GM19240 (cell line): ENCODE measurements around the gene CNTFR.

Experiments used
- DNase-seq: peaks from one replicate; pipeline ENCODE4 v3.0.0; 2011; ENCODE audit warnings: low spot score; ENCODE audit not compliant: insufficient read length

CNTFR gene

DNA sequence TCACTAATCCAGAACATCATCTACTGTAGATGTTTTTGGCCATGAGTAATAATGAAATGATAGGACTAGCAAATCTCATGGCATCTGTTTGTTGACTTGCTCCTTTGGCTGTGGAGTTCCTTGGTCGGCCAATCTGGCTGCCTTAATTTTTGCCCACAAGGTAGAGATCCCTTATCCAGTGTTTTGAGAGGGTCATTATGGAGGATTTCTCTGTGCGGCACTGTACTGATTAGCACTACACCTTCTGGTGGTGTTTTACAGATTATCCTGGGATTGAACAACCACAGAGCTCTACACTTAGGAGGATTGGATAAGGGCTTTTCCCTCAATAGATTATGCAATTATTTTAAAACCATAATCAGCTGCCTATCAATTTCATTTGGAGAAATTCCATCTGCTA lies 63.5 kb downstream of the CNTFR start:
- no peak for DNase-seq

DNA sequence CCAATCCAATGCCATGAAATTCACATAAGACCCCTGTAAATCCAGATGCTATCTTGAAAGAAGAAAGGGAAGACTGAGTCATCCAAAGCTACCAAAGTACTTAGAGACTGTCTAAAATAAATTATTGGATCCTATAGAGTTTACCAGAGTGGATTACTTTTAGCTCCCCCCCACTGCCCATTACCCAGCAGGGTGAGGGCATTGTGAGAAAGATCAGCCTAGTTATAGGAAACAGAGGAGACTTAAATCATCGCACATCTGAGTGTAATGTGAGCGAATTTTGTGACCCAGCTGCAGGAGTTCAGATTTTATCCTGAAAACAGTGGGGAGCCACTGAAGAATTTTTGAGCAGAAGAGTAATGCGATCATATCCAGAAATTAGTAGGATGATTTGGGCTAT lies 65.2 kb downstream of the CNTFR start:
- no peak for DNase-seq

DNA sequence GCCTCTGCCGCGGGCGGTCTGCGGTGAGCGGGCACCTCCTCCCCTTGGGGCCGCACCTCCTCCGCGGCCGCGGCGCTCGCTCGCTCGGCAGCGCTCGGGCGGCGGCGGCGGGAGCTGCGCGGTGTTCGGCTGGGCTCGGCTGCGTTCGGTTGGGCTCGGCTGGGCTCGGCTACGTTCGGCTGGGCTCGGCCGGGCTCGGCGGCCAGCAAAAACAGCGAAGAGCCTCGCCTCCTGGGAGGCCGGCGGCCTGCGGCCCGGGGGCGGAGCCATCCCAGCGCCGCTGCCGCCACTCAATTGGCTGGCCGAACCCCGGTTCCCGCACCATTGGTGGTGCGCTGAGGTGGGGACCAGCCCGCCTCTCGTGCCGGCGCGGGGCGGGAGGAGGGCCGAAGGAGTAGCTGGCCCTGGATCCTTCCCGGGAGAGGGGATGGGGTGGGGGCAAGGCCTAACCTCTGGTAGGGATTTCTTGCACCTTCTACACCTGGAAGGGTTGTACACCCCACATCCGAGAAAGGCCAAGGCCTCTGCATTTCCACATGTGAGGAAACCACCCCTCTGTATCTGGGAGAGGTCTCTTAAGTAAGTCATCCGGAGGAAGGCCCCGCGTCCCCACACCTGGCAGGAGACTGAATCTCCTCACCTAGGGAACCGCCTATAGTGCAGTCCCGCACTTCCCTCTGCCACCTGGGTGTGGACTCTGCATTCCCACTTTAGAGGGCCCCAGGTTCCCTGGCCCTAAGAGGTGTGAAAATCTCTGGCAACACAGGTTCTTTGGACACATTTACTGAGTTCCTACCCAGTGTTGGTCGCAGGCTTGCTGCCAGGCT lies 66.3 kb downstream of the CNTFR start, which contains the start of gene ENHO:
ENHO (minus strand) TSS at position 20 of the 827 bp plus-strand sequence. CDS start 1,295 bp downstream, outside the sequence.
- DNase-seq, result peak; percentile 67

DNA sequence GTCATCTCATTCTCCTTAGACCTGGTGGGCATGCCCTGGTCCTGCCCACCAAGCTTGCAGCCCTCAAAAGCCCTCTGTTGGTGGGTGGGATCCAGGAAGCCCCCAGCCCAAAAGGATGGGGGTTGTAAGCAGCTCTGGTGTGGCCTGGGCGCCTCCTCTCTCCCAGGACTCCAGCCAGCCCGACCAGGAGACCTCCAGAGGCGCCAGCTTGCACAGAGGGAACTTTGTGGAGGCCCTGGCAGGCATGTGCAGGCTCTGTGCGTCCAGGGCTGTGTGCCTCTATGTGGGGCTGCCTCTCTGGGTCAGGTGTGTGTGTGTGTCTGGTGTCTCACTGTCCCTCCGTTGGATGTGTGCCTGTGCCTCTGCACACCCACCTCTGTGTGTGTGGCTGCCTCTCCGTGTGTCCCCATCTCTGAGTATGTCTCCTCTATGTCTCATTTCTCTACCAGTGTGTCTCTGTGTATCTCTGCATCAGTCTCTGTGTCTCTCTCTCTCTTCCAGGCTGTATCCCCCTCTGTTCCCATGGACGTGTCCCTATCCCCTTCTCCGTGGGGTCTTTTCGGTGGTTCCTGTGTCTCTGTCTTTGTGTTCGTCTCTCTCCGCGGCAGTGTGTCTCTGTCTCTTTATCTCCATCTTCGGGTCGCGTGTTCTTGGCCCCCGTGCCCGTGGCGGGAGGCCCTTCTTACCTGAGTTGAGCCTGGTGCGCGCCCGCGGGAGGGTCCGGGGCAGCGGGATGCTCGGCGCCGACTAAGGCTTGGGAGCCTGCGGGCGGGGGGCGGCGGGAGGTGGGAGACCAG lies 67.2 kb downstream of the CNTFR start:
- DNase-seq, result no peak

DNA sequence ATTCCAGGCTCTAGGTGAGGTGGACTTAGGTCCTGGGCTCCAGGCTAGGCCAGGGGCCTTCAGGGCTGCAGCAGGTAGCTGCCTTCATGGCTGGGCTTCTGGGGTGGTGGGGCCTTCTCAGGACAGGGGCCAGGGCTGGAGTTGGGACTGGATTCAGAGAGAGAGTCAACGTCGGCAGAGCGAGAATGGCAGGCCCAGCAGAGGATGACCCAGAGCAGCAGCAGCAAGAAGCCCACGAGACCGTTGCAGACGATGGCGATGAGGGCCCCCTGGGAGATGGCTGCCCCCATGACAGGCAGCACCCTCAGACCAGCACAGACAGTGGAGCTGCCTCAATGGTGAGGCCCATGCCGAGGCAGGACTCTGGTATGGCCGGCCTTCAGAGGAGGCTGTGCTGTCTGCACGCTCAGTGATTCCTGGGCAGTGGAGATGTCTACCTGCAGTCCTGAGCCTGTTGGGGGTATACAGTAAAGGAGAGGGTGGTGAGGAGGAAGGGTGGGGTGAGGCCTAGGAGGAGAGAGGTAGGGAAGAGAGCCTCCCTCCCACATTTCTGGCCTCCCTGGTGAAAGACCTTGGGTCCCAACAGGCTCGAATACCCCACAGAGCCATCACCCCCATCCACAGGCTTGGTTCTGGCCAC lies 68.0 kb downstream of the CNTFR start:
- no peak for DNase-seq

DNA sequence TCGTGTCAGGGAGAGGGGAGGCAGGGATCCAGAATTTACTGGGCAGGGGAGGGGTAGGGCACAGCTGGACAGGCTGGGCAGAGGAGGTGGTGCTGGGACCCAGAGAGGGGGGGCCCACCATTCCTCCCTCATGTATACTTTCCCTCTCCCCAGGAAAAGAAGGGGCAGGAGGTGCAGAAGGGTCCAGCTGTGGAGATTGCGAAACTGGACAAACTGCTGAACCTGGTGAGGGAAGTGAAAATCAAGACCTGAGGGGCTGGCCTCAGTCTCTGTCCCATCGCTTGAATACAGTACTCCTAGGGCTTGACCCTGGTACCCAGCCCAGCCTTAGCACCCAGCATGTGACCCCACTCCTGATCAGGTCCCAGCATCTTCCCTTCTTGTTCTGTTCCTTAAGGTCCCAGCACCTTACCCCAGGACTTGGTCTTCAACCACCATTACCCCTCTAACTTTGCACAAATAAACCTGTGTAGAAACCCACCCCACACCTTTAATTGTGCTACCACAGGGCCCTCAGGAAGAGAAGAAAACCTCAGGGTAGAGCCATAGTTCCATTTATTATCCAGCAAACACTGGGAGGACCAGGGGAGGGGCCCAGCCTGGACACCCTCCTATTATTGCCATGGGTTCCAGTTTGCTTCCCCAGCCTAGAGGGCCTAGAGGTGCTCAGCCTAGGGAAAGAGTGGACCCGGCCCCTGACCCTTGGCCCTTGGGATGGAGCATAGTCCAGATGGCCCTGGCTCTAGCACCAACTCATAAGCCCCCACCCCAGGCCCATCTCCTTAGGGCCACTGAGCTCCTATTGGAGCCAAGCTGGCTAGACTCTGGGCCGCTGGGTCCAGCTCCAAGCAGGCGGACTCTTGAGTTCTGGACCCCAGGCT lies 68.8 kb downstream of the CNTFR start:
- no peak for DNase-seq

DNA sequence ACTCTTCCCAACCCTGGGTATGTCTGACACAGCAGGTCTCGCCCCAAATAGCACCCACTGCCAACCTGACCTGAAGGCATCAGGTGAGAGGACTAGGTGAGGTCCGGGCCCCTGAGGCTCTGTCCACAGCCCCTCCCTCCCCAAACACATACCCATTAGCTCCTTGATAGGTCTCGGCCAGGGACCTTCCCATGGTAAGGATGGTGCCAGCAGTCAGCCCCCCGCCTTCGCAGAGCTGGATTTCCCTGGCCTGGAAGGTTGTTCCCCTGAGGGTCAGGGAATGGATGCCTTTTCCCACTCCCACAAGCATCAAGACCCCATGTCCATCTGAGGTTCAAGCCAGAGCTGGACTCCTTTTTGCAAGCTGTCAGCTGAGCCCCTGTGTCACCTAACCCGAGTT lies 69.4 kb downstream of the CNTFR start:
- no peak for DNase-seq

DNA sequence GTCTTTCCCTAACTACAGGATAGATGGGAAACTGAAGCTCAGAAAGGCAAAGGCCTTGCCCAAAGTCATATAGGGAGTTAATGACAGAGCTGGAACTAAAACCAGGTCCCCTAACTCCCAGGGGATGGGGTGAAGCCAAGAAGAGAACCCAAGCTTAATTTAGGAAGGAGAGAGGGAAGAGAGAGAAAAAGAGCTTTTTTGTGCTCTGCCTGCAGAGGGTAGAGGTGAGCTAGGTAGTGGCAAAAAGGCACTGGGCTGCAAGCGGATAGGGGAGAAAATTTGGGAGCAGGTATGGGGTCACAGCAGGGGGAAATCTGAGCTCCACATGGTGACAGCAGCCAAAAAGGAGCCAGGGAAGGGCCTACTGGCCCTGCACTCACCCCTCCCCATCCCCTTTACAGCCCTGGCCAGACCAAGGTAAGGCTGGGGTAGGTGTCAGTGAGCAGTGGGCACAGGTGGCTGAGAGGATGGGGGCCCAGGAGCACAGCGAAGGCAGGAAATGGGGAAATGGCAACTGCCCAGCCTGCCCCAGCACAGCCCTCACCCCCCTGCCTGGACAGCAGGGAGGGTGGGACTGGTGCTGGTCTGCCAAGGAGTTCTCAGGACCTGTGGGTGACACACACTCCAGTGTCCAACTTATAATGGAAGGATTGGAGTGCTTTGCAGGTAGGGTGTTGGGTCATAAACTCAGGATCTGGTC lies 70.1 kb downstream of the CNTFR start:
- DNase-seq, result no peak

DNA sequence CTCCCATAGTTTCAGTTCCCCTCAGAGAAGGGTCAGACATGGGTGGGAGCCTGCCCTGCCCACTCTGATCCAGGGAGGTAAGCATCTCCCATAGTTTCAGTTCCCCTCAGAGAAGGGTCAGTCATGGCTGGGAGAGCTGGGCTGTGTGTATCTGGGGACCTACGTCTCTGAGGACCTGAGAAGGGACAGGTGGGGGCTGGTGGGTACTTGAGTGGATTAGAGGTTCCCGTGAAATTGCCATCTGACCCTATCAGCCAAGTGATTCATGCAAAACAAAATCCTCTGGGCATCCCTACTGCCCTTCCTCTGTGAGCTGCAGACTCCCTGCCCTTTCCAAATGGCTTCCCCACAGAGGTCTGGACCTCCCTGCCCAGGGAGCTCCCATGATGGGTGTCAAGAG lies 70.6 kb downstream of the CNTFR start:
- DNase-seq, result no peak

DNA sequence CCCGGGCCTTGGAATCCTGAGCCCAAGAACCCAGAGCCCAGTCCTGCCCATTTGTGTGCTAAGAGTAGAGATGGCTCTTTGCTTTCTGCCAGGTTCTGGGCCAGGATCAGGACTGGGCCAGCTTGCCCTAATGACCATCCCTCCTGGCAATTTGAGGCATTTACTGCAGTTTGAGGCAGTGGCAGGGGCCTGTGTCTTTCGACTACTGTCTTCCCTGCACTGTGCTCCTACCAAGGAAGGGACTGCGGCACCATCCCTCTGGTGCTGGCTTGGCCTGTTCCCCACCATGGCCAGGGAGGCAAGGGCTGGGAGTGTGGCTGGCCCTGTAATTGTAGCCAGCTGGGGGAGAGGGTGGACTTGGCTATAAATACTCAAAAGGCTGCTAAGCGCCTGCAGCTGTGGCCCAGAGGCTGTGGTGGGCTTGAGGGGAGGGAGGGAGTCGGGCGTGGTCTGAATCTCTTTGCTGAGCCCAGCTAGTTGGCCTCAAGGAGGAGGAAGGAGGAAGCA lies 71.4 kb downstream of the CNTFR start:
- DNase-seq, result no peak

DNA sequence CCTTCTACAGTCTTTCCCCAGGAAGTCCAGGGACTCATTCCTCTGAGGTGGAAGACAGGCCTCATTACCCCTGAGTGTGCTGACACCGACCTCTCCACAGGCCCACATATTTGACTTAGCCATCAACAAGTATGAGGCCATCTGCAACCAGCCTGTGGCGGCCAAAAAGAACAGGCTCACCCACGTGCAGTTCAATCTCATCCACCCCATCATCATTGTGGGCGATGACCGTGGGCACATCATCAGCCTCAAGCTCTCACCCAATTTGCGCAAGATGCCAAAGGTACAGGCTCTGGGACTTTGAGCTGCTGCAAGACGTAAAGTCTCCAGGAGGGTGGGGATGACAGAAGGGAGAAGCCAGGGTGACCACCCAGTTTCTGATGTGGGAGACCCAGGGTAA lies 72.3 kb downstream of the CNTFR start:
- DNase-seq, result no peak

DNA sequence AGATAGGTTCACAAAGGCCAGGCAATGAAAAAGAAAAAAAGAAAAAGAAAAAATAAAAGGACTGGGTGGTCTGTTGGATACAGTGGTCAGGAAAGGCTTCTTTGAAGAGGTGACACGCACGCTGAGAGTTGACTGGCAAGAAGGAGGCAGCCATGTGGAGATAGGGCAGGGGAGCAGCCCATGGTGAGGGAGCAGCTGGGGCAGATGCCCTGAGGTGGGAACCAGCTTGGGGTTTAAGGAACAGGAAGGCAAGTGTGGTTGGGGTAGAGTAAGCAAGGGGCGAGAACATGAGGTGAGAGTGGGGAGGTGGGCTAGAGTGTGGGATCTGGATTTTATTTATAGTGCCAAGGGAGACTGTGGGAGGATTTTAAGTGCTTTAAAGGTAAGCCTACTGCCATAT lies 73.6 kb downstream of the CNTFR start:
- no peak for DNase-seq

DNA sequence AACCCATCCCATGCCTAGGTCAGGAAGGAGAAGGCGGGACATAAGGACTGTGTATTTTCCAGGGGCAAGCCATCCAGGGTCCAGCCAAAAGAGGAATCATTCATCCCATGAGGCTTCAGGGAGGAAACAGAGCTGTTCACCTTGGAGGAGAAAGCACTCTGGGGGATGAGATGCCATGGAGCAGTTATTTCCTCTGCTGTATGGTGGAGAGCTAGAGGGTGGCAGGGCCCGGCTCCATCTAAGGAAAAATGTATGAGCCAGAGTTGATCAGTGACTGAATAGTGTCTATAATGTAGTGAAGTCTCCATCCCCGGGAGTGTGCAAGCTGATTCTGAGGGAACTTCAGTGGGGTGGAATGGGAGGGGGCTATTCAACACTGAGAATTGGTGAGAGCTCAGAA lies 74.7 kb downstream of the CNTFR start:
- no peak for DNase-seq

DNA sequence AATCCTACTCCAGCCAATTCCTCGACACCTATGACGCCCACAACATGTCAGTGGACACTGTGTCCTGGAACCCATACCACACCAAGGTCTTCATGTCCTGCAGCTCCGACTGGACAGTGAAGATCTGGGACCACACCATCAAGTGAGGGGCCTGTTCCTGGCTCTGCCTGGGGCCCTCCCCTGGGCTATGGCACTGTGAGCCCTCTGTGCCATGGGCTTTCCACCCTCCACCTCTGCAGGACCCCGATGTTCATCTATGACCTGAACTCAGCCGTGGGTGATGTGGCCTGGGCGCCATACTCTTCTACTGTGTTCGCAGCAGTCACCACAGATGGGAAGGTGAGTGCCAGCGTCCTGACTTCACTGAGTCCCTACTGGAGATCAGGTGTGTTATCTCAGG lies 75.1 kb downstream of the CNTFR start:
- DNase-seq, result no peak

DNA sequence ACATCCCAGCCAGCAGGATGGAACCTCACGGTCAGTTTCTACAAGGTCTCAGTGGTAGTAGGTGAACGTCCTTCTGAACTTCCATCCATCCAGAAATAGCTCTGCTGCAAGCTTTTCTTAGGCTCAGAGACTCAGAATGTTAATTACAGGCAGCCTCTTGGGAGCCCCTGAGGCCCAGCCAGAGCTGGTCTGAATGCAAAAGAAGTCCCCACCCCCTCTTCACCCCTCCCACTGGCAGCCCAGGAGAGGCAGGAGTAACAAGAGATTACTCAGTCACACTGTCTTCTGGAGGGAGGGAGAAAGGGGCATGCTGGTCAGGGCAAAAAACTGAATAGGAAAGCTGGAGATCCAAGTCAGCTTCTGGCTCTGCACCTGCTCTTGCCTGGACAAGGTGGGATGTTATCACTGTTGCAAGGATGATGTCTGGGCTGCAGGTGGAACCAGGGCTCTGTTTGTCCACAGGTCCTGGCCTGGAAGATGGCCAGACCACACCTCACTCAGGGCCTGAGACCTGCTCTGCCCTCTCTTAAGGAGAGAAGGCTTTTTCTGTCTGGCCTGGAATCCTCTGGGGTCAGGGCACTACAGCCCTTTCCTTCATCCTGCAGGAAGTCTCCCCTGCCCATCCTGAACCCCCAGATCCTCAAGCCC lies 75.8 kb downstream of the CNTFR start:
- no peak for DNase-seq

DNA sequence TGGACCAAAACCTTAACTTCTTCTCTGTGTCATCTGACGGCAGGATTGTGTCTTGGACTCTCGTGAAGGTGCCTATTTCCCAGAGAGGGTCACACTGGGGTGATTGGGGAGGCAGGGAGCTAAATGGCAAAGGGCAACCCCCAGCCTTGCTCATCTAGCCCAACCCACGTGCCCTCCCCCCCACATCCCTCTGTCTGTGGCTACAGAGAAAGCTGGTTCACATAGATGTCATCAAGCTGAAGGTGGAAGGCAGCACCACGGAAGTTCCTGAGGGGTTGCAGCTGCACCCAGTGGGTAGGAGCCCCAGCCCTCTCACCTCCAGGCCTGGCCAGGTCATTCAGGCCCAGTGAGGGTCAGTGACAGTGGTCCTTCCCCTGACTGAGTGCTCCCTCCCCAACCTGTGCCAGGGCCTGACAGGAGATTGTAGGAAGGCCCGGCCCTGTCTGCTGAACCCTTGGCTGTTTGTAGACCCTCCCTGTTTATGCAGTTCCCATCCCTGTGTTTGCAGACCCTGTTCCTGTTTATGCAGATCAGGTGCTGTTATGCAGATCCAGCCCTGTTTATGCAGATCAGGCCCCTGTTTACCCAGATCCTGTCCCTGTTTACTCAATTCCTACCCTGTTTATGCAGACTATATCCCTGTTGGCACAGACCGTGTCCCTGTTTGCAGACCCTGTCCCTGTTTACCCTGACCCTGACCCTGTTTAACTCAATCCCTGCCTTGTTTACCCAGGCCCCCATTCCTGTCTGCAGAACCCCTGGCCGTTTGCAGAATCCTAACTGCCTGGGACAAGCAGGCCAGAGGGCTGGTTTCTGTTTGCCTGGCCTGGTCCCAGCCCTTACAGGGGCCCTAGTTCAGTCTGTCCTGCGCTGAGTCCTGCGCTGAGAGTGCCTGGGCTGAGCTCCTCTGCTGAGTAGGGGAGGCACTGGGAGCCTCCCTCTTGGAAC lies 77.1 kb downstream of the CNTFR start:
- no peak for DNase-seq

DNA sequence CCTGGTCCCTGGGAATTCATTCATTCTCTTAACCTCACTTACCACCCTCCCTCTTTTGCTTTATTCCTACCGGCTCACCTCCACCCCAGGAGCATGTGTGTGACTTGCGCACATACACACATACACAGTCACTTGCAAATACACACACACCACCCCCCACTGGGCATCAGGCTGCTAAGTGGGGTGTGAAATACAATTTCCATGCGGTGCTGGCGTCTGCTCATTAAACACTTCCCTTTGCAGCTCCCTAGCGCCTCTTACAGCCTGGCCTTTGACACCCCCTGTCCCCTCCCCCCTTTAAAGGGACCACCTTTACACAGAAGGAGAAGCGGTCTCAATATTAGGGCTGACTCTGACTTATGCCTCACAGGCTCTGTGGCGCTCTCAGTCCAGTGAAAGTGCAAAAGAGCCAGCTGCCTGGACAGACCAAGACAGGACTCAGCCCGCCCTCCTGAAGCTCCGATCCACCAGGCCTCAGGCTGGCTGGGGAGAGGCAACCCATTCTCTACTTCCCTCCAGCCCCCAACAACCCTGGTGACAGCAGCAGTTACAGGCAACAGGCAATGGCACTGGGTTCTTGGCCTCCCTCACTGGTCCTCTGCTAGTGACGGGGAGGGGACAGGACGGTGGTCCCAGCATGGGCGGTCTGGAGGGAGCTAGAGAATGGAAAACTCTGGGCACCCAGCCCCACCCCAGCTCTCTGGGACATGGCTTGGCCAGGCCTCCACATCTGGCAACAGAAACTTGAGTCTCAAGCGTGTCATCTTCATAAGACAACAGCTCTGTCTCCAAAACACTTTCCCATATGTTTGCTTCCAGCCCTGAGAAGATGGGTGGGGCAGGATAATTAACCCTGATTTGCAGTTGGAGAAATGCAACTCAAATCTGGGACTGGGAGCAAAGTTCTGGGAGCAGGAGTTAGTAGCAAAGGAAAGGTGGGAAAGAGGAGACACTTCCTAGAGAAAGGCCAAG lies 78.7 kb downstream of the CNTFR start:
- no peak for DNase-seq

DNA sequence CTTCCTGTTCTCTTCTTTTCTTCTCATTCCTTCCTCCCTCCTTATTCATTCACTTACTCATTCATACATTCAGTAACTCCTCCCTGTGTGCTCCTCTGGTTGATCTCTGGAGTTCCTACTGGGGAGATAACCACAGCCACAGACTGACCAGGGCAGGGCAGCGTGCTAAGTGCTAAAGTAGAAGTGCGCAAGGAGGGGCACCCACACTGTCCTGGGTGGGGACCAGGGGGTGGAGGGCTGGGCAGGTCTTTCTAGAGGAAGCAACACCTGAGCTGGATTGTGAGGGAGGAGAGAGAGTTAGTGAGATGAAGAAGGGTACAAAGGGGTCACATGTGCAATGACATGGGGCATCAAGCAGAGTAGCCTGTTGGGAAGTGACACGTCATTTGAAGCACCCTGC lies 80.6 kb downstream of the CNTFR start:
- no peak for DNase-seq
